GM12878 (cell line): Measurements from ENCODE around the gene SYNGR4. TPM values are rescaled to one million over a fixed set of nuclear protein-coding genes. Genes with fewer than 3 reads are reported as not detected.

Experiments
- ATAC-seq: fragments of 200-7000 bp; cut with Tn5 transposase; 3 replicates; pipeline ENCODE4 v1.9.1; 2020; ENCODE audit warnings: mild to moderate bottlenecking, moderate library complexity
- BruUV-seq: library from RNA; stranded (reverse); fragments of 400-500 nt; replicated peaks from 2 replicates; lab custom pipeline; 2021; lab: Mats Ljungman, UMichigan
- CTCF ChIA-PET: fragments of 300-600 bp; sonication (Branson Sonifier 250); formaldehyde crosslinking; extraction: SDS; loops from one replicate; lab custom pipeline; 2021; ENCODE audit warnings: inconsistent platforms; lab: Yijun Ruan, JAX
- POLR2A ChIA-PET: fragments of 350-600 bp; formaldehyde crosslinking; extraction: SDS; loops from one replicate; lab custom pipeline; 2021; ENCODE audit warnings: inconsistent platforms; lab: Charles Lee
- RAD21 ChIA-PET: fragments of 300-600 bp; sonication (Branson Sonifier 250); formaldehyde crosslinking; loops from one replicate; lab custom pipeline; 2023; ENCODE audit warnings: antibody characterized with exemption; ENCODE audit not compliant: unreplicated experiment; lab: Charles Lee
- SMC1A ChIA-PET: fragments of 300-600 bp; sonication (Branson Sonifier 250); formaldehyde crosslinking; loops from one replicate; lab custom pipeline; 2023; ENCODE audit not compliant: unreplicated experiment, uncharacterized antibody; lab: Charles Lee
- DNase-seq: peaks from one replicate; pipeline ENCODE4 v3.0.0-alpha.2; 2011; ENCODE audit warnings: low read depth, low spot score
- FAIRE-seq: peaks from 3 replicates; lab custom pipeline; 2011; peaks lifted over from hg19 to GRCh38; lab: Jason Lieb, UNC
- H2AFZ ChIP-seq: 2 replicates; pipeline ENCODE4 v1.6.0; 2011; ENCODE audit warnings: low read depth, low read length, control low read depth; ENCODE audit not compliant: control insufficient read depth
- H3K27ac ChIP-seq: 2 replicates; pipeline ENCODE4 v1.5.1; 2011; ENCODE audit warnings: control low read depth; ENCODE audit not compliant: control insufficient read depth, insufficient read depth
- H3K27me3 ChIP-seq, 2 experiments: replicated peaks in 1 of 2; 2 replicates each; pipeline versions ENCODE4 v1.6.0 to v1.6.1; 2011; ENCODE audit warnings: low read length in 1 of 2; ENCODE audit not compliant: control insufficient read depth in 2 of 2, insufficient read depth in 2 of 2
- H3K36me3 ChIP-seq, 2 experiments: 2 replicates each; pipeline ENCODE4 v1.5.1; 2011; ENCODE audit warnings: low read length in 1 of 2; ENCODE audit not compliant: control insufficient read depth in 2 of 2, insufficient read depth in 2 of 2
- H3K4me1 ChIP-seq: 2 replicates; pipeline ENCODE4 v1.6.1; 2011; ENCODE audit warnings: mild to moderate bottlenecking, low read length, moderate library complexity, mixed read lengths; ENCODE audit not compliant: control insufficient read depth, insufficient read depth
- H3K4me2 ChIP-seq: 2 replicates; pipeline ENCODE4 v1.6.0; 2011; ENCODE audit warnings: control low read depth; ENCODE audit not compliant: control insufficient read depth, insufficient read depth
- H3K4me3 ChIP-seq: fragments of 200-600 bp; sonication (generic); 2 replicates; pipeline ENCODE4 v1.5.1; 2016
- H3K79me2 ChIP-seq: 2 replicates; pipeline ENCODE4 v1.6.0; 2011; ENCODE audit warnings: low read length; ENCODE audit not compliant: control insufficient read depth, insufficient read depth
- H3K9ac ChIP-seq: 2 replicates; pipeline ENCODE4 v1.8.0; 2011; ENCODE audit warnings: low read length, control low read depth, mixed read lengths; ENCODE audit not compliant: control insufficient read depth, insufficient read depth
- H3K9me3 ChIP-seq: replicated peaks from 3 replicates; pipeline ENCODE4 v1.5.1; 2011; ENCODE audit warnings: mild to moderate bottlenecking, low read length; ENCODE audit not compliant: control insufficient read depth, insufficient read depth
- H4K20me1 ChIP-seq: 2 replicates; pipeline ENCODE4 v1.6.0; 2011; ENCODE audit not compliant: control insufficient read depth, insufficient read depth
- BCL11A ChIP-seq: IDR thresholded peaks from 2 replicates; pipeline ENCODE4 v1.6.1; 2011; ENCODE audit warnings: low read depth, low read length
- CBX5 ChIP-seq: sonication (generic); IDR thresholded peaks from 2 replicates; pipeline ENCODE4 v1.6.1; 2016; ENCODE audit warnings: low read depth, moderate library complexity, mild to moderate bottlenecking, inconsistent platforms
- DPF2 ChIP-seq: fragments of 450-650 bp; IDR thresholded peaks from 2 replicates; pipeline ENCODE4 v1.6.1; 2017; ENCODE audit warnings: mild to moderate bottlenecking
- EED ChIP-seq: sonication (generic); IDR thresholded peaks from 2 replicates; pipeline ENCODE4 v1.6.1; 2016; ENCODE audit warnings: antibody characterized with exemption, low read depth
- ETV6 ChIP-seq, 2 experiments: fragments of 450-650 bp in 1 of 2; IDR thresholded peaks in 1 of 2; conservative IDR thresholded peaks in 1 of 2; 2 replicates each; pipeline ENCODE4 v1.6.1; 2014; ENCODE audit warnings: antibody characterized with exemption in 1 of 2, borderline replicate concordance in 1 of 2, low read depth in 1 of 2, mild to moderate bottlenecking in 1 of 2, moderate library complexity in 1 of 2
- FOS ChIP-seq: IDR thresholded peaks from 3 replicates; pipeline ENCODE4 v1.6.1; 2011; ENCODE audit warnings: borderline replicate concordance; ENCODE audit not compliant: insufficient read length; ENCODE audit errors: extremely low read depth
- HCFC1 ChIP-seq: fragments of 150-350 bp; IDR thresholded peaks from 2 replicates; pipeline ENCODE4 v1.6.1; 2014; ENCODE audit warnings: low read length
- IRF4 ChIP-seq: IDR thresholded peaks from 2 replicates; pipeline ENCODE4 v1.6.1; 2011; ENCODE audit warnings: low read depth, low read length
- IRF5 ChIP-seq: fragments of 450-650 bp; IDR thresholded peaks from 2 replicates; pipeline ENCODE4 v1.6.1; 2017; ENCODE audit warnings: borderline replicate concordance
- MXI1 ChIP-seq: fragments of 150-350 bp; IDR thresholded peaks from 2 replicates; pipeline ENCODE4 v1.6.1; 2011; ENCODE audit warnings: low read depth, mild to moderate bottlenecking, inconsistent platforms, low read length, improper control_type of control experiment
- POLR2AphosphoS5 ChIP-seq: IDR thresholded peaks from 2 replicates; pipeline ENCODE4 v1.6.1; 2011; ENCODE audit warnings: mild to moderate bottlenecking, low read length, inconsistent platforms
- SKIL ChIP-seq: fragments of 450-650 bp; IDR thresholded peaks from 2 replicates; pipeline ENCODE4 v1.6.1; 2017; ENCODE audit warnings: mild to moderate bottlenecking, low read depth, inconsistent platforms; ENCODE audit not compliant: poor library complexity, severe bottlenecking
- SUZ12 ChIP-seq: fragments of 200-600 bp; sonication (generic); IDR thresholded peaks from one replicate; pipeline ENCODE4 v1.6.1; 2018; ENCODE audit warnings: antibody characterized with exemption, mild to moderate bottlenecking; ENCODE audit not compliant: unreplicated experiment
- TCF3 ChIP-seq: IDR thresholded peaks from 2 replicates; pipeline ENCODE4 v1.6.1; 2012; ENCODE audit warnings: low read depth, mild to moderate bottlenecking, low read length, borderline replicate concordance; ENCODE audit not compliant: insufficient read depth
- ZNF207 ChIP-seq: fragments of 450-650 bp; IDR thresholded peaks from 2 replicates; pipeline ENCODE4 v1.6.1; 2014; ENCODE audit warnings: antibody characterized with exemption, mild to moderate bottlenecking, borderline replicate concordance
- WGBS: methylation state at CpG from one replicate; pipeline ENCODE4 v1.1.6; 2016; ENCODE audit warnings: low lambda C conversion rate; ENCODE audit not compliant: insufficient replicate concordance, insufficient coverage; ENCODE audit errors: missing lambda C conversion rate; 5-methylcytosine and 5-hydroxymethylcytosine counted together
- in situ Hi-C: fragments of 300-500 bp; cut with MboI; formaldehyde crosslinking; loops from 9 replicates; pipeline ENCODE4 v1.14.3; 2018; ENCODE audit warnings: mixed read lengths
- intact Hi-C: fragments of 100-400 bp; cut with micrococcal nuclease; formaldehyde crosslinking; loops from one replicate; pipeline ENCODE4 v1.14.2; 2022; ENCODE audit not compliant: unreplicated experiment
- polyA plus RNA-seq, 11 experiments: library from polyadenylated mRNA; depleted of rRNA in 4 of 11; unstranded in 6 of 11; stranded (reverse) in 5 of 11; fragments of >200 nt; fragmentation: Nextera tagmentation in 4 of 11; fragmentation: Illumina TruSeq in 1 of 11; extraction: Ambion mirVana in 4 of 11; extraction: Trizol in 1 of 11; gene quantifications; 1 replicate in 1 of 11; 2 replicates in 10 of 11; pipeline versions ENCODE4 v1.2.1 to v1.2.3, GENCODE V29; 2011 to 2016; ENCODE audit warnings: inconsistent platforms in 2 of 11, missing spikeins in 2 of 11, low read depth in 1 of 11
- total RNA-seq, 4 experiments: library from RNA; depleted of rRNA in 3 of 4; stranded (reverse); fragments of >200 nt in 3 of 4; fragmentation: Illumina TruSeq in 1 of 4; extraction: Trizol in 1 of 4; gene quantifications; 2 replicates each; pipeline versions ENCODE4 v1.2.1 to v1.2.3, GENCODE V29; 2013 to 2021
- TF ChIP-seq, protein P1 (sequence below): IDR thresholded peaks from 2 replicates; pipeline ENCODE4 v1.6.1; 2012; ENCODE audit warnings: low read depth, low read length, improper control_type of control experiment

The SYNGR4 gene
- total and polyA plus RNA-seq, 10 of the 15 experiments (the other 5 are each of a cell fraction or from before 2014, with no cell fraction given) = 0.08 to 0.72 (median 0.17) TPM; not detected in 6

- H3K9me3 ChIP-seq = no peaks in the 10 kb centered on the region
- H3K36me3 ChIP-seq = peaks cover 4 to 17% of the 10 kb centered on the region in 2 experiments; a peak in 3 of 4 replicates
- H3K4me3 ChIP-seq = no peak overlapping the region
- no peak overlapping the region for H3K27ac ChIP-seq
- ChIA-PET RAD21 (no interaction called here), CTCF (interaction anchor here (0.6 to 2.5 kb wide), 2 partner anchors 10 to 67 kb away, joined by 3 to 10 read pairs; partner anchors contain the start of gene KDELR1), SMC1A (no interaction called here), POLR2A (no interaction called here)
- H3K79me2 ChIP-seq = no peaks in the 10 kb centered on the region
- in situ Hi-C loops (no loop called here), intact Hi-C loops (no loop called here)
- no peak for FAIRE-seq
- no peaks in the 10 kb centered on the region for H3K27me3 ChIP-seq
- 97% methylated on average over 11 of the region's 11 CpGs for WGBS
- no peak for ATAC-seq
- H4K20me1 ChIP-seq = no peaks in the 10 kb centered on the region
- BruUV-seq = no TSS peak
- DNase-seq = no peak
- no peak overlapping the region for H3K4me2 ChIP-seq
- no peak overlapping the region for H2AFZ ChIP-seq
- H3K4me1 ChIP-seq = no peaks in the 10 kb centered on the region
- no peak overlapping the region for H3K9ac ChIP-seq
- TF ChIP-seq MXI1 (no peak), IRF4 (no peak), IRF5 (no peak), DPF2 (no peak), BCL11A (no peak), HCFC1 (no peak), ETV6 (conservative IDR thresholded peaks at IDR 0.05 in 1 of 2, IDR thresholded peaks at IDR 0.05 in 1 of 2; ENCODE audit: borderline replicate concordance in 1 of 2, low read depth in 1 of 2) (no peak), CBX5 (no peak), SUZ12 (no peak), SKIL (no peak), ZNF207 (no peak), TCF3 (no peak), FOS (no peak), POLR2AphosphoS5 (no peak), EED (no peak)
- TF ChIP-seq, protein P1, sequence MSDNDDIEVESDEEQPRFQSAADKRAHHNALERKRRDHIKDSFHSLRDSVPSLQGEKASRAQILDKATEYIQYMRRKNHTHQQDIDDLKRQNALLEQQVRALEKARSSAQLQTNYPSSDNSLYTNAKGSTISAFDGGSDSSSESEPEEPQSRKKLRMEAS = no peak
Observed at GRCh38 chr19:48381178-48381950, 17.2 kb downstream of the SYNGR4 start.
